NCI-H226 (cell line): Measurements from ENCODE around the gene GSG1L.
"Not testable (repeated sequence)": the region's sequence is repeated elsewhere in the genome, so short reads cannot be mapped to it uniquely, and the experiment has no call there.

Source experiments
- DNase-seq: peaks from one replicate; pipeline ENCODE4 v3.0.0-alpha.2; 2015

Gene GSG1L

DNA sequence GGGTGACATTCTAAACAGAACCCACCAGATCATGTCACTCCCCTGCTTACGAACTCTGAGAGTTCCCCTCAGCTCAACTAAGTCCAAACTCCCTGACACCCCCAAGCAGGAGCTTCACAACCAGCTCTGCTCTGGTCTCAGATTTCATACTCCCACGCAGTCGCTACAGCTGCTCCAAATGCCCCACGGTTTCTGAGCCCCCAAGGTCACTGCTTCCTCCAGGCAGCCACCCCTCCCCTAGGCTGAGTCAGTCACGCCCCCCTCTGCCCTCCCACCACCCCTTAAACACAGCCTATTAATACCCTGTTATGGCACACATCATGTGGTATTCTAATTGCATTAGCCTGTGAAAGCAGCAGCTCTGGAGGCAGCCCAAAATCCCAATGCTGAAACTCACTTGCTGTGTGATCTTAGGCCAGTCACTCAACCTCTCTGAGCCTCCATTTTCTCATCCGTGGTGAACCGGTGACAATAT, 51.5 kb downstream of the GSG1L start:
- no peak for DNase-seq

DNA sequence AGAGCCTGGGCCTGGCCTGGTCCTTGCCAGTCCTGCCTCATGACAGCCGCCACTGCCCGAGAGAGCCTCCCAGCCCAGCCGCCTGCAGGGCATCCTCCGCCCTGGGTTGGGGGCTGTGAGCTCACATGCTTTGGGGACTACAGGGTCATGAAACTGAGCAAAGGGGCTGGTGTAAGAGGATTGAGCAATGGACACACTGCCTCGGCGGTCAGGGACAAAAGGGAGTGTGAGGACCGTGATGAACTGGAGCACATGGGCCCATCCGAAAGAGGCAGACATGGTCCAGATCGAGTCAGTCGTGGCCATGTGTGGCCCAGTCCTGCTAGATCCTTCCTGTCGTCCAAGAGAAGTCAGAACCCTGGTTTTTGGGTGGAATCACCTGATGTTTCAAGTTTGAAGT, 52.3 kb downstream of the GSG1L start:
- DNase-seq, result no peak

DNA sequence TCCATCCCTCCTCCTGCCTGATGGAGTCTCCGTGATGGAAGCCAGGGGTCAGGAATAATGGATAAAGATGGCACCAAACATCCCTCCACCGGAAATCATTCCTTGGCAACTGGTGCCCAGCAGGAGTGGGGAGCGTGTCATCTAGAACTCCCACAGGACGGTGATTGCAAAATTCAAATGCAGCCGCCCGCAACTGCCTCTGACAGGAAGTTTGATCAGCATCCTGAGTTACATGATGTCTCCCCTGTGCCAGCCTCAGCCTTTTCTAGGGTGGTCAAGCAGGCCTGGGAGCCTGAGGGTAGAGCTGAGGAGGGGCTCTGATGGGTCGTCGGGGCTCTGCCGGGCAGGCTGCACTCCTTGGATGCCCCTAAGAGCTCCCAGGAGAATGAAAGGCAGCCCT, 52.8 kb downstream of the GSG1L start:
- peak; percentile 24 for DNase-seq

- DNase-seq, result no peak
Observed at GRCh38 chr16:28009586-28010373, 53.7 kb downstream of the GSG1L start.

DNA sequence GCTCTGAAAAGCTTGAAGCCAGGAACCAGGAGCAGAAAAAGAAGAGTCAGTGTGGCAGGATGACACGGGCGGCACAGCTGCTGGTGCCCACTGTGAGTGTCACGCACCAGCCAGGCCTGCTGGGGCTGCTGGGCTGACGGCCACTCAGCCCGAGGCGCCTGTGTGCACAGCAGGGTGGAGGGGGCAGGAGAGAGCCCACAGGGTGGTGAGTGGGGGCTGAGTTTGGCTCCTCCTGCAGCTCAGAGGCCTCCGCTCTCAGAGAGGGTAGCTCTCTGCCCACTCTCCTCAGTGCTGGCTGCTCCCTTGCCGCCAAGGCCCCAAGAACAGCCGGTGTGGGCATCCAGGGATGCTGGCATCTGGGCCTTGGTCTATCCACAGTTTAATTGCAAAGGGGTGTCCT, 59.6 kb downstream of the GSG1L start:
- no peak for DNase-seq

DNA sequence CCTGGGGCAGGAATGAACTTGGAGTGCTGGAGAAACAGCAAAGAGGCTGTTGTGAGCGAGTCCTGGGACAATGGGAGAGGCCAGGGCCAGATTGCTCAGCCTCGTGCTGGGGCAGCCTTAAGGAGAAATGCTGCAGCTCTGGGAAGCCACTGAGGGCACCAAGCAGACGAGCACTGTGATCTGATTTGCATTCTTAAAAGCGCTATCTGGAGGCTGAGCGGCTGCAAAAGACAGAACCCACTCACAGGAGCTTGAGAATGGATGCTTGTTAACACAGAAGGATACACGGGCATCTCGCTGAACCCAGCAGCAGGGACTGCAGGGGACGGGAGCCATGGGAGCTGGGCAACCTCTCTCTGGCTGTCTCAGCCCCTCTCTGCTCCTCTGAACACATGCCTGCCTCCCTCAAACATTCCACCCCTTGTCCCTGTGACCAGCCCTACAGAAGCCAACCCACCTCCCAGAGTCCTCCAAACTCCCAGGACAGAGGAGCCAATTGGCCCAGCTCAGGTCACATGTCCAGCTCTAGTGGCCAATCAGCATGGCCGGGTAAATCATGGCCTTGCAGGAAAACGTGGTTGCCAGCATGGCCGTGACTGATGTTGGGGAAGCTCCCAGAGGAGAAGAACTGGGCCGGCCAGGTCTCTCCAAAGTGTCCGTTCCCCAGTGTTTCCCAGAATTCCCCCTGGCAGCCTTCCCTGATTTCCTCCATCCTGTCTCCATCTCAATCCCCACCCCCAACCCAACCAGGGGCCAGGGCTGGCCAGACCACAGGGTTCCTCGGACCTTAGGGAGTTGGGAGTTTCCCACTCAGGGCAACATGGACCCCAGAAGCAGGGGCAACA, 60.3 kb downstream of the GSG1L start:
- DNase-seq, result no peak

DNA sequence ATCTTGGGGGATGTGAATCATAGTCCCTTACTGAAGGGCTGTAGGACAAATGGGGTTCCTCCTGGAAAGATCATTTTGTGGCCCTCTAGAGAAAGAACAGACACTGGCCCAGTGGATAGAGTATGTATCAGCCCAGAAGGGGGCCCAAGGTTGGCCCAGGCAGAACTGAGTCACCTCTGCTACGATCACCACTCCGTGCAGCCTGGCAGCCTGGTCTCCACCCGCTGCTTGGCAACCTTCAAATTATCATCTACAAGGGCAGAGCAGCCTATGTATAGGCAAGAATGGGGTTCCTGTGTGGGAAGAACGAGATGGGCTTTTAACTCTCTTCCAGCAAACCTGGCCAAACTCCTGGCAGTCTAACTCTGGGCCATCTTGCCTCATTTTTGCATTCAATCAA, 61.9 kb downstream of the GSG1L start:
- DNase-seq, result no peak

GRCh38 chr16:28001184-28001583, 62.3 kb downstream of the GSG1L start:
- no peak for DNase-seq

DNA sequence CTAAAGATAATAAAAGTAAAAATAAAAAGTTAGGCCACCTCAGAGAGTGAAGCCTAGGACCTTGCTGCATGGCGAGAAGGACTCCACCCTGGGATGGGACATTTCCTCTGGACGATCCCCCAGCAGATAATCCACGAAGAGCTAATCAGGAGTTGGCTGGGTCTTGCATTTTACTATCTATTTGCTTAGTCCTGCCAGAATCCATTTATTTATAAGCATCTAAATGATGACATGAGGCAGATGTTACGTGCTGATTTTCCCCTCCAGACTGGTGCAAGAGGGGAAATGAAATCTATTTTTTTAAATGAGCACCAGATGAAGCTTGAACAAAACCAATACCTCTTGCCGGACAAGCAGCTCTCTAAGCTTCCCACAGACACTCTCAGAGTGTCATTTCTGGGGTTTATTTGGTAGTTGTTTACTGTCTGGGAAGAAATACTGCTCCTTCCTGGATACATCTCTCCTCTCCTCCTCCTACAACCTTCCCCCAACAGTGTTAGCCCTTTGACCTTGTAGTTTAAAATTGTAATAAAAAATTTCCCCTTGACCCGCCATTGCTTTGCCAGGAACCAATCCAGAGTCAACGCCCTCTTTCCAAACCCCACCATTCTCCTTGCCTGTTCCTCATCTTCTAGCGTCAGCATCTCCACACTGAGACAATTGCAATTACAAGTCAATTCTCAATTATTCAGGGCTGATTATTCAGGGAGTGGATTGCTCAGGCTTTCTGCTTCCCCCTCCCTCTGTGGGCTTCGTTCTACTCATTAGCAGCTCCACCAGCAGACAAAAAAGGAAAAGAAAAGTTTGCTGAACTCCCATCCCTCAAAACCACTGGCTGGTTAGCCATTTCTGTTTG, 63.0 kb downstream of the GSG1L start:
- DNase-seq, result no peak

DNA sequence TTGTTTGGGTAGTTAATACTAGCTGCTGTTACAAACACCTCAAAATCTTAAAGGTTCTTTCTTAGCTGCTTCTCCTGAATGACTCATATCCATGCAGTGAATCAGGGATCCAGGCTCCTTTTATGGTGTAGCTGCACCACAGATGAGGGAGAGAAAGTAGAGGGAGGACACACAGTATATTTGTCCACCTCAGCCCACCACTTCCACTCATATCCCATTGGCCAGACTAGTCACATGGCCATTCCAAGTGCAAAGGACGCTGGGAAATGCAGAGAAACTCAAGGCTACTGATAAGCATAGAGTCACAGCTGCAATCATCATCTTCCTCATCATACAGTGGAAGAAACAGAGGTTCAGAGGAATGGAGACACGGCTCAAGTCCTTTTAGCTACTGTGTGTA, 63.8 kb downstream of the GSG1L start:
- peak; percentile 36 for DNase-seq

- DNase-seq, result no peak
Observed at GRCh38 chr16:27995378-27995777, 68.1 kb downstream of the GSG1L start.

- no peak for DNase-seq
Observed at GRCh38 chr16:27994686-27995085, 68.8 kb downstream of the GSG1L start.

DNA sequence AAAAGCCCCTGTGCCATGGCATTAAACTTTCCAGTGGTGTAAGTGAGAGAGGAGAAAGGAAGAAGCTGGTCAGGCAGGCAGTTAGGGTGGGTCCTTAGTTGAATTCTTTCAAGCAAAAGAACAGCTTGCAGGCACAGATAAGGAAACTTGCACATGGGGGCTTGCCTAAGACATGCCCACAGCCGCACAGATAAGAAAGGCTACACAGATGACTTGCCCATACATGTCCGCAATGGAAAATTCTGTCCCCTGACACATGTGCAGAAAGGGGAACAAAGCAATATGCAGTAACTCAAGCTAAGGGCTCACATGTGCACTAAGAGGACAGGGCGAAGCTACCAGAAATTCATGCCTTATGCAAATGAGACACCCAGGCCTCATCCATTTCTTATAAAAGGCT, 69.9 kb downstream of the GSG1L start:
- no peak for DNase-seq

DNA sequence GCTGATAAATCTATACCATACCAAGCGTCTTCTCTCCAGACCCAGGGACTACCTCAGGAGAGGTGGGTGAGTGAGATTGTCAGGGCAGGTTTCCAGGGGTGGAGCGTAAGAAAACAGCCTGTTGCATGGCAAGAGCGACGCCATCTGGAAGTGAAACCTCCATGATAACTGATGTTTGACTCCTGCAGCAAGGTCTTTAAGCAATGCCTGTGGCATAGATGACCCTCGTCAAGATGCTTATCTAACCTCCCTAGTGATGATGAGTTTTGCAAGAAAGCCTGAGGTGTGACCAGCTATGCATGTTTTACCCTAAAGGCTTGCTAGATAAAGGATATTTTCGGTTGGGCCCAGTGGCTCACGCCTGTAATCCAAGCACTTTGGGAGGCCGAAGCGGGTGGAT, 71.6 kb downstream of the GSG1L start:
- DNase-seq, result no peak

DNA sequence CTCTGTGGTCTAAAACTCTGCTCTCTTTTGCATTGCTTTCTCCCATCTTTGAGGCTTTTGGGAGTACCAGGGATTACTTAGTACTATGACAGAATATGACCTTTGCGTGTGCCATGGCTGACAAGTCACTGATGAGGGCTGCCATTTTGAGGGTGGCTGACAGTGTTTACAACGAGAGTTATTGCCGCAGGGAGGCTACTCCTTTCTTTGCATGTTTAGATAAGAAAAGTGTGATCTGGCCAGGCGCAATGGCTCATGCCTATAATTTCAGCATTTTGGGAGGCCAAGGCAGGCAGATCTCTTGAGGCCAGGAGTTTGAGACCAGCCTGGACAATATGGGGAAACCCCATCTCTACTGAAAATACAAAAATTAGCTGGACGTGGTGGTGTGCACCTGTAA, 77.5 kb downstream of the GSG1L start:
- no peak for DNase-seq

DNA sequence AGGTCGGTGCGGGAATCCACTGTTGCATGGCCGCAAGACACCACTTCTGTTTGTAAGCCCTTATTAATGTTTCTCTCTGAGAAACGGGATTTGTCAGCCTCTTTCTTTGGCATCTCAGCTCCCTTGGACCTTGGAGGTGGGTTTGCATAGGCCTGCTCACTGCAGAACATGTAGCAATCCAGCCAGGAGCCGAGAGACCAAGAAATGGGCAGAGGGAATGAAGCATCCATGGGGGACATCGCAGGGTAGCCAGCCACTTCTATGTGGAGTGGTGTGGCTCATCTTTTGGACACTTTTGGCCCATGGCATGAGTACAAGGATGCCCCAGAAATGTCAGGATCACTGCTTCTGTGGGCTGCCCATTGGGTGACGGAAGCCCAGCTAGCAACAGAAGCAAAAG, 79.4 kb downstream of the GSG1L start:
- DNase-seq, result no peak

- DNase-seq, result no peak
Observed at GRCh38 chr16:27983244-27983643, 80.3 kb downstream of the GSG1L start.

DNA sequence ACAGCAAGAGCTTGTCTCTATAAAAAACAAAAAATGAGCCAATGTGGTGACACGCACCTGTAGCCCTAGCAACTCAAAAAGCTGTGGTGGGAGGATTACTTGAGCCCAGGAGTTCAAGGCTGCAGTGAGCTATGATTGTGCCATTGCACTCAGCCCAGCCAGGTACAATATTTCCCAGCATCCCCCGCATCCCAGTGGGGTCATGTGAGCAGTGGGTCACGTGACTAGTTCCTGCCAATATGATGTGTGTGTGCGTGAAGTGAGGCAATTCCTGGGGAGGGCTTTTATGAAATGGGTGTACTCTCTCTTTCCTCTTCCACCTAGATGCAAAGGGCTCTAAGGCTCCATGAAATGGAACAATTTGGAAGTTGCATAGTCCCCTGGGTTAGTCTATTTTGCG, 81.3 kb downstream of the GSG1L start:
- no peak for DNase-seq

- DNase-seq, result peak; percentile 35
Observed at GRCh38 chr16:27980919-27981700, 82.4 kb downstream of the GSG1L start.

DNA sequence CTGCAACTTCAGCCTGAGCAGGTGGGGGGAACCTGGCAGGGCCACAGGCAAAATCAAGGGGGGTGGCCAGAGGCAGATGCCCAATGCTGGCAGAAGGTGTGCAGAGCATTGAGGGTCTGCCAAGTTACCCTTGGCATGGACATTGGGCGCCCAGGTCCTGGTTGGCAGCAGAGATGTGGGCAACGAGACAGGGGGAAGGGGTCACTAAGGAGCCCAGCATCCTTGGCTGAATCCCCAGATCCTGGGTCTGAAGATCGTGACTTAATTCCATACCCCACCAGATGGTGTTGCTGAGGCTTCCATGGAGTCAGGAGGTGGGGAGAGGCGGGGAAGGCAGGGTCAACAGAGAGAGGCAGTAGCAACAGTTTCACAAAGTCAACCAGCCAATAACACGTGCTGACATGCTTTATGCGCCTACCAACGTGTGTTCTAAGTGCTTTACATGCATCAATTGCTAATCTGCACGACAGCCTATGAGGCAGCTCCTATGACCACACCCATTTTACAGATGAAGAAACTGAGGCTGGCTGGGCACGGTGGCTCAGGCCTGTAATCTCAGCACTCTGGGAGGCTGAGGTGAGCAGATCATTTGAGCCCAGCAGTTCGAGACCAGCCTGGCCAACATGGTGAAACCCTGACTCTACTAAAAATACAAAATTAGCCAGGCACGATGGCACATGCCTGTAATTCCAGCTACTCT, 83.3 kb downstream of the GSG1L start:
- DNase-seq, result no peak

GRCh38 chr16:27979668-27980067, 83.8 kb downstream of the GSG1L start:
- DNase-seq, result not testable (repeated sequence)

- no peak for DNase-seq
Observed at GRCh38 chr16:27978876-27979275, 84.6 kb downstream of the GSG1L start.
